NCI-H1436 (cell line): Measurements from ENCODE around the gene BABAM2.
A peak's percentile ranks its signal among the peaks of the same experiment; 100 is the strongest.
"Not testable (repeated sequence)": the region's sequence is repeated elsewhere in the genome, so short reads cannot be mapped to it uniquely, and the experiment has no call there.

ENCODE experiments used
- DNase-seq: peaks from one replicate; lab custom pipeline; 2025; lab: John Stamatoyannopoulos, UW

Gene BABAM2

GRCh38 chr2:27890146-27890923 lies at the start of gene BABAM2, which contains the start of gene RBKS:
Gene BABAM2, plus strand, starts transcription at chr2:27890729. Its CDS starts 3,828 bp downstream, at chr2:27894557.
Gene RBKS, minus strand, starts transcription at chr2:27890387. Its CDS starts 42 bp downstream, at chr2:27890345.
- peak; percentile 81 for DNase-seq

GRCh38 chr2:27842894-27843293 lies 47.6 kb upstream of the BABAM2 start:
- no peak for DNase-seq

GRCh38 chr2:27843992-27844391 lies 46.5 kb upstream of the BABAM2 start:
- DNase-seq: no peak

GRCh38 chr2:27844821-27845255 lies 45.7 kb upstream of the BABAM2 start:
- DNase-seq: no peak

- no peak for DNase-seq
Observed at GRCh38 chr2:27847333-27847732, 43.2 kb upstream of the BABAM2 start.

GRCh38 chr2:27849558-27850205 lies 40.8 kb upstream of the BABAM2 start:
- DNase-seq: no peak

- DNase-seq: no peak
Observed at GRCh38 chr2:27852691-27853090, 37.8 kb upstream of the BABAM2 start.

GRCh38 chr2:27854229-27854862 lies 36.2 kb upstream of the BABAM2 start:
- DNase-seq: no peak

- no peak for DNase-seq
Observed at GRCh38 chr2:27855476-27855875, 35.1 kb upstream of the BABAM2 start.

- no peak for DNase-seq
Observed at GRCh38 chr2:27856386-27856785, 34.1 kb upstream of the BABAM2 start.

- DNase-seq: no peak
Observed at GRCh38 chr2:27856956-27857355, 33.6 kb upstream of the BABAM2 start.

- no peak for DNase-seq
Observed at GRCh38 chr2:27857417-27858172, 32.9 kb upstream of the BABAM2 start.

- DNase-seq: no peak
Observed at GRCh38 chr2:27860111-27860510, 30.4 kb upstream of the BABAM2 start.

GRCh38 chr2:27863146-27863545 lies 27.4 kb upstream of the BABAM2 start:
- DNase-seq: no peak

GRCh38 chr2:27863955-27864354 lies 26.6 kb upstream of the BABAM2 start:
- not testable (repeated sequence) for DNase-seq

- no peak for DNase-seq
Observed at GRCh38 chr2:27866237-27866636, 24.3 kb upstream of the BABAM2 start.

GRCh38 chr2:27869763-27870162 lies 20.8 kb upstream of the BABAM2 start:
- DNase-seq: no peak

GRCh38 chr2:27870724-27871123 lies 19.8 kb upstream of the BABAM2 start:
- no peak for DNase-seq

- DNase-seq: no peak
Observed at GRCh38 chr2:27871802-27872201, 18.7 kb upstream of the BABAM2 start.

GRCh38 chr2:27873091-27873490 lies 17.4 kb upstream of the BABAM2 start:
- no peak for DNase-seq

- no peak for DNase-seq
Observed at GRCh38 chr2:27875089-27875881, 15.2 kb upstream of the BABAM2 start.
